SJSA1 (cell line): ENCODE results near the gene SLC1A2. TPM values are rescaled to one million over a fixed set of nuclear protein-coding genes. Genes with fewer than 3 reads are reported as not detected.

Experiments
- DNase-seq, 2 experiments: peaks; one replicate each; pipeline ENCODE4 v3.0.0-alpha.2; 2015 to 2020; ENCODE audit warnings: low spot score in 2 of 2, low read depth in 1 of 2
- H3K27ac ChIP-seq: fragments of 250-450 bp; sonication (Bioruptor Pico); 2 replicates; pipeline ENCODE4 v1.5.1; 2020; ENCODE audit warnings: mild to moderate bottlenecking, moderate library complexity
- H3K27me3 ChIP-seq: fragments of 250-450 bp; sonication (Bioruptor Pico); replicated peaks from 2 replicates; pipeline ENCODE4 v1.5.1; 2020; ENCODE audit warnings: mild to moderate bottlenecking, moderate library complexity
- H3K36me3 ChIP-seq: fragments of 250-450 bp; sonication (Bioruptor Pico); 2 replicates; pipeline ENCODE4 v1.5.1; 2020; ENCODE audit warnings: mild to moderate bottlenecking
- H3K4me1 ChIP-seq: fragments of 250-450 bp; sonication (Bioruptor Pico); replicated peaks from 2 replicates; pipeline ENCODE4 v1.6.1; 2021; ENCODE audit warnings: mild to moderate bottlenecking
- H3K4me3 ChIP-seq: fragments of 250-450 bp; sonication (Bioruptor Pico); 2 replicates; pipeline ENCODE4 v1.5.1; 2020; ENCODE audit warnings: mild to moderate bottlenecking
- H3K9me3 ChIP-seq: fragments of 250-450 bp; sonication (Bioruptor Pico); replicated peaks from 2 replicates; pipeline ENCODE4 v1.5.1; 2020; ENCODE audit warnings: mild to moderate bottlenecking
- total RNA-seq: library from RNA; depleted of rRNA; stranded (reverse); fragments of >200 nt; shearing (Covaris generic); gene quantifications from 2 replicates; pipeline ENCODE4 v1.2.3, GENCODE V29; 2014; rRNA removed

The SLC1A2 gene
- total RNA-seq, 1 experiment from 2014 or later, result not detected

DNA sequence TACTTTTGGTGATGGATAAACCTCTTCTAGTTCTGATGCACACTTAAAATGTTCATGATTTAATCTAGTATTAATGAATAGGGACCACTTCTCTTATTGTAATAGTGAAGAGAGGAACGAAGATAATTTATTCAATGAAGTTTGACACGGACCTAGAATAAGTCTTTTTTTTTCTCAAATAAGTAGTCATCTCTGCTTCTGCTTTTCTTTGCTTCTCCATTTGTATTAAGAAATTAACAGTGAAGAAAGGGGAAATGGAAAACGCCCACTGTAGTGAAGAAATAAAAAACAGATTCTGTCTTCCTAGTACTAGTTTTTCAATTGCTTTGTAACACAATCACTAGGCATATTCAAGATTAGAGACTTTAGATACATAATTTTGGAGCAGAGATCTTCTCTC is 207.4 kb downstream of the SLC1A2 start:
- Histone ChIP-seq H3K4me1 (peaks cover 68% of the 10 kb centered on the region), H3K27ac (no peak overlapping the region)

DNA sequence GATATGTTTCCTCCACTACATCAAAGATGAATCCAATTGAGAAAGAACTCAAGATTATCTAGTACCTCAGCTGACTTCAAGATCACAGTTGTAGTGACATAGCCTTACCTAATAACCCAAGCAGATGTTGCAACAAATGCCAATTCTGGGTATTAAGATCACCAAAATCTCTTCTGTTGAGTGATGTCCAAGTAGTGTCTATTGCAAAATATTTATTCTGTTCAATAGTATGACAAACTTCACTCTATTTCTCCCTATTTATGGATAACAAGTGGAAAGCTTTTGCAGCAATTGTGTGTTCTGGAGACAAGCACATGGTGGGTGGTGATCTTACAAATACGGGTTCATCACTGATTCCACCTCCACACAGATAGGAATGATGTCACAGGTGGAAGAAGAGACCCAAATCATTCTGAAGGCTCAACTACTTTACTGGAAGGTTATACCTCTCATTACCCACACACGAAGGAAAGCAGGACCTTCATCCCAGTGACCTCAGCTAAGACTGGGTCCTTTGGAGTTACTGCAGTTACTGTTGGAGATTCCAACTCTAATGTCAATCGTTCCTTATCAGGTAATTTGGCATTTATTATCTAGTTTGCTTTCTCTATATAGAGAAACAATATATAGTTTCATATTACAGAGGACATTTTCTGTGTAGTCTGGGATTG is 208.3 kb downstream of the SLC1A2 start:
- Histone ChIP-seq H3K36me3 (peaks cover 68% of the 10 kb centered on the region), H3K9me3 (no peaks in the 10 kb centered on the region), H3K4me3 (no peak overlapping the region), H3K4me1 (peaks cover 66% of the 10 kb centered on the region), H3K27ac (no peak overlapping the region), H3K27me3 (no peaks in the 10 kb centered on the region)
- no peak for DNase-seq

More for the DNA sequence above, 207.4 kb downstream of the SLC1A2 start:
- Histone ChIP-seq H3K36me3 (peaks cover 72% of the 10 kb centered on the region), H3K4me3 (no peak overlapping the region), H3K9me3 (no peaks in the 10 kb centered on the region), H3K27me3 (no peaks in the 10 kb centered on the region)
- no peak for DNase-seq

DNA sequence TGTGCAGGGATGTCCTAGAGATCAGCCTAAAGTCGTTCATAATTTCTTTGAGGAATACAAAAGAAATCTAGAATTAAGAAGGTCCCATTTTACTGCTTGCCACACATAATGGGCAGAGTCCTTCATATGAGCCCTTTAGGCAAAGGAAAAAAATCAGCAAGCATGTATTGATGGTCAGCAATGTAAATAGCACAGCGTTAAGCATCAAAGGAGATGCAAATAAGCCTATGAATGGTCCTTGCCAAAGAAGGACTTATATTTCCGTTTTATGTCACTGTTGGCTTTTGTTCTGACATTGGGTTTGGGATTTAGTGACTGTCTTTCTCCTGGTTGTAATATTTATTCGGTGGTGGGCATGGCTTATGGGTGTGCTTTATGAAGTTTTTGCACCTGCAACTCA is 210.6 kb downstream of the SLC1A2 start:
- H3K36me3 ChIP-seq, result peaks cover 80% of the 10 kb centered on the region
- no peaks in the 10 kb centered on the region for H3K27me3 ChIP-seq
- DNase-seq, result no peak
- H3K27ac ChIP-seq, result peak overlapping the region; percentile 63; the same call in 1 of the 2 replicates
- peaks cover 46% of the 10 kb centered on the region for H3K4me1 ChIP-seq
- no peak overlapping the region for H3K4me3 ChIP-seq
- no peaks in the 10 kb centered on the region for H3K9me3 ChIP-seq

DNA sequence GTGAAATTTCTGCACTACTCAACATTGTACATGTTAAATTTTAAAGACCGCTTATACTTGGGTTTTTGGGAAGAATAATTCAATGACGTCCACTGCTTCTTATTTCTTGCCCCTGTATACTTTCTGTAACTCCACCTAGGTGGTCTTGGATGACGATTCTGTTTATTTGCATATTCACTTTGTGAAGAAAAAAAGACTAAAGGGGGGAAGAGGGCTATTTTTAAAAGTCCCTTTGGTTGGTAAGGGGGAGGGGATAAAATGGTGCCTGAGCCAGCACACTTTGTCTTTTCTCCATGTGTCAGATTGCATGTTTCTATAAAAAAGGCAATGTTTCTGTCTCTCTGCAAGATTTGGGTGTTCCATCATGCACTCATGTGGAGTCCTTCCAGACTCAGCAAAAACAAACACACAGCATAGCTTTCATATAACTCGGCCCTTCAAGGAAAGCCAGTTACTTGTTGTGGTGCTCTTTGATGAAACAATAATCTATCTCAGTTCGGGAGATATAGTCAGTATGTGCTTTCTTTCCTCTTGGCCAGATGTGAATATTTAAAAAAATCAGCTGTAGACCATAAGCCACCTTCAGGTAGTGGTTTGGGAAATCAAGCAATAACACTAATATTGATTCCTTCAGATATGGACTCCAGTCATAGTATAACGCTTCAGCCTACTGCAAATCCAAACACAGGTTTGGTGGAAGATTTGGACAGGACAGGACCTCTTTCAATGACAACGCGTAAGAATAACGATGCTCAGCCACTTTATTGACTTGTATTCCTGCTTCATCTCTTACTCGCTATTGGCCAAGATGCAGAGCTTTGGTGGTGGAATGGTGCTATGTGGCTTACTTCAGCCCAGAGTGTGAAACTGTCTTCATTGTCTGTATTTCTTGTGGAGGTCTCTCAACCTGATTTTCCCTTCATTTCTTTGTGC is 211.6 kb downstream of the SLC1A2 start:
- no peak overlapping the region for H3K4me3 ChIP-seq
- peaks cover 36% of the 10 kb centered on the region for H3K4me1 ChIP-seq
- H3K36me3 ChIP-seq, result peaks cover 82% of the 10 kb centered on the region
- DNase-seq, result peak; percentile 58 to 96
- no peaks in the 10 kb centered on the region for H3K9me3 ChIP-seq
- peak overlapping the region; percentile 63 for H3K27ac ChIP-seq
- no peaks in the 10 kb centered on the region for H3K27me3 ChIP-seq

DNA sequence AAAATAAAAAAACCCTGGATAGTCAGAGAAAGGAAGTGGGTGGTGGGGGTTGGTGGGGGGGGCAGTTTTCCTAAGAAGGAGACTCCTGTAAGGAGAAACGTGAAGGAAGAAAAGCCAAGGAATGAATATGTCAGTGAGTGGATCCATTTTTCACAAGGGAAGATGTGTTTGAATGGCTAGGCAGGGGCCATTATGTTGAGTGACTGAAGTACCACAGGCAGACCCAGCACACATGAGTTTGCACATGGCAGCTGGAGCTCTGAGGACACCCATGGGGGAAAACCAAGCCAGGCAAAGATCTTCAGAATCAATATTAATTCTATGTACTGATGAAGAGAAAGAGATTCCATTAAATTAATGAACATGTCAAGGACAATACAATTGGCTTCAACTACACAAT is 212.7 kb downstream of the SLC1A2 start:
- Histone ChIP-seq H3K36me3 (peaks cover 89% of the 10 kb centered on the region), H3K27me3 (no peaks in the 10 kb centered on the region), H3K27ac (peak overlapping the region; percentile 63), H3K9me3 (no peaks in the 10 kb centered on the region), H3K4me1 (peaks cover 36% of the 10 kb centered on the region), H3K4me3 (no peak overlapping the region)
- no peak for DNase-seq

GRCh38 chr11:35204614-35205013 is 214.7 kb downstream of the SLC1A2 start:
- DNase-seq, result no peak
- H3K36me3 ChIP-seq, result peaks cover 87% of the 10 kb centered on the region

More at GRCh38 chr11:35204614-35205013, 214.7 kb downstream of the SLC1A2 start:
- H3K4me1 ChIP-seq, result peaks cover 29% of the 10 kb centered on the region
- H3K9me3 ChIP-seq, result no peaks in the 10 kb centered on the region
- H3K27ac ChIP-seq, result no peak overlapping the region
- H3K27me3 ChIP-seq, result no peaks in the 10 kb centered on the region
- no peak overlapping the region for H3K4me3 ChIP-seq

Other genes with a start within 250 kb of the SLC1A2 start
- gene PAMR1, start 106.1 kb upstream of the SLC1A2 start, total RNA-seq, result 57.4 and 57.6 TPM in 2 replicates
- 26.2 and 31.7 TPM in 2 replicates for gene FJX1, start 198.9 kb upstream of the SLC1A2 start, total RNA-seq
- 48.7 and 64.5 TPM in 2 replicates for gene TRIM44, start 243.2 kb upstream of the SLC1A2 start, total RNA-seq